RWPE1 (cell line): ENCODE results near the gene MAGI1.

Source experiments
- CTCF ChIA-PET: fragments of 350-600 bp; sonication (Branson Sonifier 250); formaldehyde crosslinking; extraction: SDS; loops from one replicate; lab custom pipeline; 2021; lab: Yijun Ruan, JAX
- POLR2A ChIA-PET: fragments of 400-600 bp; formaldehyde crosslinking; extraction: SDS; loops from one replicate; lab custom pipeline; 2020; ENCODE audit warnings: antibody characterized with exemption; ENCODE audit not compliant: low non-redundant PET; lab: Yijun Ruan, JAX
- DNase-seq: peaks from one replicate; pipeline ENCODE4 v3.0.0; 2012; ENCODE audit warnings: low spot score
- H3K27ac ChIP-seq: fragments of 450-650 bp; 2 replicates; pipeline ENCODE4 v1.5.1; 2017
- CTCF ChIP-seq: fragments of 450-650 bp; conservative IDR thresholded peaks from 2 replicates; pipeline ENCODE4 v1.5.1; 2017; ENCODE audit warnings: low read depth, mild to moderate bottlenecking

The MAGI1 gene

GRCh38 chr3:66023738-66024385 is 14.9 kb downstream of the MAGI1 start:
- no peak for TF ChIP-seq CTCF
- CTCF ChIA-PET, result no interaction called here

GRCh38 chr3:66023229-66023628 is 15.5 kb downstream of the MAGI1 start:
- DNase-seq, result no peak
- ChIA-PET CTCF (no interaction called here), POLR2A (no interaction called here)
- TF ChIP-seq CTCF, result no peak
- H3K27ac ChIP-seq, result no peak overlapping the region

More at GRCh38 chr3:66023738-66024385, 14.9 kb downstream of the MAGI1 start:
- POLR2A ChIA-PET, result no interaction called here
- no peak for DNase-seq
- H3K27ac ChIP-seq, result no peak overlapping the region

- peak; percentile 74 for DNase-seq
- ChIA-PET POLR2A (no interaction called here), CTCF (no interaction called here)
- no peak overlapping the region for H3K27ac ChIP-seq
- TF ChIP-seq CTCF, result no peak
Observed at GRCh38 chr3:66021731-66022131, 17.0 kb downstream of the MAGI1 start.

- DNase-seq, result no peak
- ChIA-PET CTCF (no interaction called here), POLR2A (no interaction called here)
- H3K27ac ChIP-seq, result no peak overlapping the region
- no peak for TF ChIP-seq CTCF
Observed at GRCh38 chr3:66019896-66020295, 18.8 kb downstream of the MAGI1 start.

GRCh38 chr3:66018057-66019033 is 20.4 kb downstream of the MAGI1 start:
- CTCF ChIA-PET, result interaction anchor here (0.5 kb wide), 1 partner anchor 178 kb away, joined by 3 read pairs; no protein-coding TSS in a partner anchor
- no peak for DNase-seq
- H3K27ac ChIP-seq, result no peak overlapping the region
- POLR2A ChIA-PET, result no interaction called here
- TF ChIP-seq CTCF, result no peak

GRCh38 chr3:66017591-66017990 is 21.1 kb downstream of the MAGI1 start:
- no peak for DNase-seq
- ChIA-PET CTCF (no interaction called here), POLR2A (no interaction called here)
- no peak overlapping the region for H3K27ac ChIP-seq
- no peak for TF ChIP-seq CTCF
